Endothelial cell of umbilical vein (primary cell): ENCODE data around the gene CACNA2D3.

ENCODE experiments used
- EZH2 ChIP-seq: IDR thresholded peaks from 2 replicates; pipeline ENCODE4 v1.6.1; 2012; ENCODE audit warnings: borderline replicate concordance, low read depth, mild to moderate bottlenecking, moderate library complexity, low read length, inconsistent platforms; ENCODE audit not compliant: severe bottlenecking
- GATA2 ChIP-seq: IDR thresholded peaks from 2 replicates; pipeline ENCODE4 v1.7.0; 2011; ENCODE audit warnings: low read depth, mild to moderate bottlenecking, moderate library complexity, mixed read lengths, low read length; ENCODE audit not compliant: insufficient read length, insufficient read depth
- JUN ChIP-seq: IDR thresholded peaks from 2 replicates; pipeline ENCODE4 v1.6.1; 2011; ENCODE audit warnings: borderline replicate concordance, low read depth; ENCODE audit not compliant: insufficient read length, insufficient read depth
- MYC ChIP-seq: IDR thresholded peaks from one replicate; pipeline ENCODE4 v1.6.1; 2011; ENCODE audit warnings: mild to moderate bottlenecking, low read depth, low read length
- POLR2A ChIP-seq: IDR thresholded peaks from 2 replicates; pipeline ENCODE4 v1.6.1; 2012; ENCODE audit warnings: low read depth, mild to moderate bottlenecking, control low read depth, low read length
- POLR2AphosphoS5 ChIP-seq: IDR thresholded peaks from 2 replicates; pipeline ENCODE4 v1.6.1; 2012; ENCODE audit warnings: low read depth, mild to moderate bottlenecking, control low read depth, low read length, moderate library complexity; ENCODE audit not compliant: insufficient read depth
- TF ChIP-seq, protein P1 (sequence below), 2 donors: IDR thresholded peaks; 1 replicate in 1 of 2; 2 replicates in 1 of 2; pipeline ENCODE4 v1.5.1; 2011; ENCODE audit warnings: low read length in 2 of 2, mild to moderate bottlenecking in 2 of 2, moderate library complexity in 2 of 2, control low read depth in 1 of 2, inconsistent platforms in 1 of 2, low read depth in 1 of 2; ENCODE audit not compliant: insufficient read depth in 1 of 2; ENCODE audit errors: extremely low read depth in 1 of 2
- TF ChIP-seq, protein P2 (sequence below): IDR thresholded peaks from 2 replicates; pipeline ENCODE4 v1.6.1; 2011; ENCODE audit not compliant: insufficient read depth, insufficient read length

DNA sequence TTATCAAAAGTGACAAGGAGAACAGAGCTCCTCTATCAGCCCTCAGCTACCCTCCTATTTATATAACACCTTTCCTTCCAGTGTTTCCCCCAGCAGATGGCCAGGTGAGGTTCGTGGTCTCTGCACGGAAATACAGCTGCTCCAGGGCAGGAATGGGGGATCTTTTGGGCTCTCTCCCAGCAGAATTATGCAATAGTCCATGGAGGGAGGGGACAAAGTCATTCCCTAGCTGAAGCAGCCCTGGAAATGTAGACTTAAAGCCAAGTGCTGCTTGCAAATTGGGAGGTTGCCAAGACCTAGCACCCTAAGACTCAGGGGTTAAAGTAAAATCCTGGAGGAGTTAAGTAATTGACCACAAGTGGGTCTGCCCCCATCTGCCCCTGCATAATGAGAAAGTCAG, 549.2 kb downstream of the CACNA2D3 start:
- TF ChIP-seq POLR2AphosphoS5 (no peak), JUN (no peak), EZH2 (no peak), MYC (no peak), POLR2A (no peak), GATA2 (no peak)
- TF ChIP-seq, protein P1, sequence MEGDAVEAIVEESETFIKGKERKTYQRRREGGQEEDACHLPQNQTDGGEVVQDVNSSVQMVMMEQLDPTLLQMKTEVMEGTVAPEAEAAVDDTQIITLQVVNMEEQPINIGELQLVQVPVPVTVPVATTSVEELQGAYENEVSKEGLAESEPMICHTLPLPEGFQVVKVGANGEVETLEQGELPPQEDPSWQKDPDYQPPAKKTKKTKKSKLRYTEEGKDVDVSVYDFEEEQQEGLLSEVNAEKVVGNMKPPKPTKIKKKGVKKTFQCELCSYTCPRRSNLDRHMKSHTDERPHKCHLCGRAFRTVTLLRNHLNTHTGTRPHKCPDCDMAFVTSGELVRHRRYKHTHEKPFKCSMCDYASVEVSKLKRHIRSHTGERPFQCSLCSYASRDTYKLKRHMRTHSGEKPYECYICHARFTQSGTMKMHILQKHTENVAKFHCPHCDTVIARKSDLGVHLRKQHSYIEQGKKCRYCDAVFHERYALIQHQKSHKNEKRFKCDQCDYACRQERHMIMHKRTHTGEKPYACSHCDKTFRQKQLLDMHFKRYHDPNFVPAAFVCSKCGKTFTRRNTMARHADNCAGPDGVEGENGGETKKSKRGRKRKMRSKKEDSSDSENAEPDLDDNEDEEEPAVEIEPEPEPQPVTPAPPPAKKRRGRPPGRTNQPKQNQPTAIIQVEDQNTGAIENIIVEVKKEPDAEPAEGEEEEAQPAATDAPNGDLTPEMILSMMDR (IDR thresholded peaks at IDR 0.05; ENCODE audit: extremely low read depth in 1 of 2, insufficient read depth in 1 of 2, low read depth in 1 of 2, low read length in 2 of 2) = no peak
- TF ChIP-seq, protein P2, sequence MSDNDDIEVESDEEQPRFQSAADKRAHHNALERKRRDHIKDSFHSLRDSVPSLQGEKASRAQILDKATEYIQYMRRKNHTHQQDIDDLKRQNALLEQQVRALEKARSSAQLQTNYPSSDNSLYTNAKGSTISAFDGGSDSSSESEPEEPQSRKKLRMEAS = no peak
